Suprapubic skin (tissue), 3 donors: ENCODE measurements around the gene ASTN2.

ENCODE experiments used
- EP300 ChIP-seq: sonication (generic); formaldehyde crosslinking; IDR thresholded peaks from one replicate; pipeline ENCODE4 v1.6.1; 2017; ENCODE audit warnings: antibody characterized with exemption
- TF ChIP-seq, protein P1 (sequence below), 2 donors: fragments of 200-600 bp in 1 of 2; fragments of 450-650 bp in 1 of 2; sonication (generic) in 1 of 2; IDR thresholded peaks; one replicate each; pipeline ENCODE4 v1.5.1; 2016 to 2019; ENCODE audit warnings: antibody characterized with exemption in 2 of 2, mild to moderate bottlenecking in 1 of 2, moderate library complexity in 1 of 2

DNA sequence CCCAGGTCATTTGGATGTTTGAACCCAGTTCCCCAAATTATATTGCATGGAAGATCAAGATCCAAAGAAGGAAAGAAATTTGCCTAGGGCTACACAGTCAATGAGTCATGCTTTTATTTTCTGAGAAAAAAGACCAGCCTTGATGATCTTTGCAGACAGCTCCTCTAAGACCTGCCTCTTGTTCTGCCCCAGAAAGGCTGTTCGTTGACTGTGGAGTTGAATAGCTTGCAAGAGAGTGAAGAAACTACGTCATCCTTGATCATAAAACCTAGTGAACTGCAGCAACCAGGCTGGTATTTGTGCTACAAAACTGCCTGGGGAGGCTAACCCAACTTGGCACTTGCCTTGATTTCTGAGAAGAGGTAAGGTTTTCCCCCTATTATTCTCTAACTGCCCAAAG, 997.4 kb downstream of the ASTN2 start:
- TF ChIP-seq, protein P1, sequence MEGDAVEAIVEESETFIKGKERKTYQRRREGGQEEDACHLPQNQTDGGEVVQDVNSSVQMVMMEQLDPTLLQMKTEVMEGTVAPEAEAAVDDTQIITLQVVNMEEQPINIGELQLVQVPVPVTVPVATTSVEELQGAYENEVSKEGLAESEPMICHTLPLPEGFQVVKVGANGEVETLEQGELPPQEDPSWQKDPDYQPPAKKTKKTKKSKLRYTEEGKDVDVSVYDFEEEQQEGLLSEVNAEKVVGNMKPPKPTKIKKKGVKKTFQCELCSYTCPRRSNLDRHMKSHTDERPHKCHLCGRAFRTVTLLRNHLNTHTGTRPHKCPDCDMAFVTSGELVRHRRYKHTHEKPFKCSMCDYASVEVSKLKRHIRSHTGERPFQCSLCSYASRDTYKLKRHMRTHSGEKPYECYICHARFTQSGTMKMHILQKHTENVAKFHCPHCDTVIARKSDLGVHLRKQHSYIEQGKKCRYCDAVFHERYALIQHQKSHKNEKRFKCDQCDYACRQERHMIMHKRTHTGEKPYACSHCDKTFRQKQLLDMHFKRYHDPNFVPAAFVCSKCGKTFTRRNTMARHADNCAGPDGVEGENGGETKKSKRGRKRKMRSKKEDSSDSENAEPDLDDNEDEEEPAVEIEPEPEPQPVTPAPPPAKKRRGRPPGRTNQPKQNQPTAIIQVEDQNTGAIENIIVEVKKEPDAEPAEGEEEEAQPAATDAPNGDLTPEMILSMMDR (IDR thresholded peaks at IDR 0.05) = no peak
- TF ChIP-seq EP300 = no peak
